EL (cell line): Measurements from ENCODE around the gene PEPD.

ENCODE experiments used
- DNase-seq: peaks from one replicate; pipeline ENCODE4 v3.0.0-alpha.2; 2016

PEPD gene

DNA sequence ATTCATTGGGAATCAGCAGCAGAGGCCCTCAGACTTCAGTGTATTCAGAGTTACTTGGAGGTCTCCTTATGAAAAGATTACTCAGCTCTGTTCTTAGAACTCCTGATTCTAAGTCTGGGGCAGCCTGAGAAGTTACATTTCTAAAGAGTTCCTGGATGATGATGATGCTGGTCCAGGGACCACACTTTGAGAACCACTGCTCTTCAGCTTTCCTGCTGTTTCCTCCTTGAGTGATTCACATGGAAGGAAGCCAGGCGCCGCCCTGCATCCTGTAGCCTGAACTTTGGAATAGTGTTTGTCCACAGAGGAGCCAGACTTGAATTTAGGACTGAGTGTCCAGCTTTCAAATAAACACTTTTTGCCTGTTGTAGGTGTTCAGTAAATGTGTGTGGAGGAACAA is 145.2 kb downstream of the PEPD start:
- peak; percentile 91 for DNase-seq

GRCh38 chr19:33375837-33376159 is 145.8 kb downstream of the PEPD start:
- peak; percentile 58 for DNase-seq

DNA sequence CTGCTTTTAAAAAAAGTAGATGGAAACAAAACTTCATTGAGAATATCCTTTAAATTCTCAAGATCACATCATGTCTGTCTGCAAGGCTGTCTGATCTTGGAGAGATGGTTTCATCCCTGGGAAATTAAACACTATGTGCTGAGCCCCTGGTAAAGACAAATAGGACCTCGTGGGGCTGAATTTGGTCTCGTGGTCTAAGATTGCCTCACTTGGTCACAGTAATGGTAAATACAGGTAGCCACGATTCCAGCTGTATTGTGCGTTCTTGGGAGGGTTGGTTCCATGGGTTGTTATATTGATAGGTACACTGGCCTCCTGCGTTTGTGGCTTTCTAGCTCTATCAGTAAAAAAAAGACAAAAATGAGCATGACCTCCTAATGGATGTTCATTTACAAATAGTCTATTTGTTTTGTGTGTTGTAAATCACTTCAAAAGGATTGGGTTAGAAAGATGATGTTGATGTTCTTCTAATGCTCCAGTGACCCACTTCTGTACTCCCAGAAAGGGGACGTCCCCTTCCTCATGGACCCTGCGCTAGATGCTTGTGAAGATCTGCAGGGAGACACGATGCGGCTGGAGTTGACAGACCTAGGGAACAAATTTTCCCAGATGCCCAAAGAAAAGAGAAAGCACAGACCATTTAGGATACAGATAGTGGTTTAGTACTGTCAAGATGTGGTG is 146.3 kb downstream of the PEPD start:
- no peak for DNase-seq

- peak; percentile 27 for DNase-seq
Measured at GRCh38 chr19:33374236-33374714, 147.3 kb downstream of the PEPD start.

GRCh38 chr19:33373453-33374235 is 147.9 kb downstream of the PEPD start, which contains the start of gene CEBPG:
TSS of gene CEBPG (plus strand) at chr19:33373709. CDS start at chr19:33379240, 5,531 bp downstream.
- peak; percentile 86 for DNase-seq

DNA sequence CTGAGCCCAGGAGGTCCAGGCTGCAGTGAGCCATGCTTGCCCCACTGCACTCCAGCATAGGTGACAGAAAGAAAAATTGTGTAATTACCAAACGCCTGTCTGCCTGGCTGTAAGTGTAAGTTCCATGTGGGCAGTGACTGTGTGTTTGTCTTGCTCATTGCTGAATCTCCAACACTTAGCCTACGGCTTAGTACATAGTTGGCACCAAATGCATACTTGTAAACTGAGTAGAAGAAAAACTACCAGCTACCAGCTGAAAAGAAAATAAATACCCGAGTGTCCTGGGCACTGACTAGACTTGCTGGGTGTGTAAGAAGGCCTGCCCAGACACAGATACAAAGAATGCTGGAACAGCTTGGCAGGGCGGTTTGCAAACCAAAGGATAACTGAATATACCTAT is 150.8 kb downstream of the PEPD start:
- no peak for DNase-seq

GRCh38 chr19:33368074-33368864 is 153.3 kb downstream of the PEPD start:
- DNase-seq: peak; percentile 63

DNA sequence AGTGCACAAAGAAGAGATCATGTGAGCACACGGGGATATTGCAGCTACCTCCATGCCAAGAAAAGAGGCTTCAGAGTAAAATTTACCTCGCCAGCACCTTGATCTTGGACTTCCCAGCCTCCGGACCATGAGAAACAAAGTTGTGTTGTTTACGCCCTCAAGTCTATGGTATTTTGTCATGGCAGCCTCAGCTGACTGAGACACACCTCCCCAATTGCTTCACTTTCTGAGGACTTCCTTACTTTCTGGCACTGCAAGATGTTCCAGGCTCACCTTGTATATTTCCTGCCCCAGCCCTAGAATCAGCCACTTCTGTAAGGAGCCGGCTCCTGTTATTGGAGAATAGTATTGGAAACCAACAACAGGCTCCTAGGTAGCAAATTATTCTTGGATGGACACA is 154.7 kb downstream of the PEPD start:
- DNase-seq: no peak

DNA sequence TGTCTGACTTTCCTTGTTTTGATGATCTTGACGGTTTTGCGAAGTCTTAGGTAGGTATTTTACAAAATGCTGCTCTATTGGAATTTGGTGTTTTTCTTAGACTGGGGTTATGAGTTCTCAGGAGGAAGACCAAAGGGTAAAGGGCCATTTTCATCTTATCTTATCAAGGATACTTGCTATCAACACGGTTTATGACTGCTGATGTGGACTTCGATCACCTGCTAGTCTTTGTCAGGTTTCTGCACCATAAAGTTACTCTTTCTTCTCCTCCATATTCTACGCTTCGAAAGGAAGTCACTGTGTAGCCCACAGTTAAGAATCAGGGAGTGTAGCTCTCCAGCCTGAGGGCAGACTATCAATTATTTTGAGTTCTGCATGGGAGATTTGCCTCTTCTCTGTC is 155.5 kb downstream of the PEPD start:
- no peak for DNase-seq

DNA sequence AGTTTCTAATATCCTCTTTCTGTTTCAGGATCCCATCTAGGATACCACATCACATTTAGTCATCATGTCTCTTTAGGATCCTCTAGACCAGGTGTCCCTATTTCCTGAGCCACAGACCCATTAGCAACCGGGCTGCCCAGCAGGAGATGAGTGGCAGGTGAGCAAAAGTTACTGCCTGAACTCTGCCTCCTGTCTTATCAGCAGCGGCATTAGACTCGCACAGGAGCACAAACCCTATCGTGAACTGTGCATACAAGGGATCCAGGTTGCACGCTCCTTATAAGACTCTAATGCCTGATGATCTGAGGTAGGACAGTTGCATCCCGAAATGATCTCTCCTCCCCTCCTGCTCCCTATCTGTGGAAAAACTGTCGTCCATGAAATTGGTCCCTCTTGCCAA is 155.9 kb downstream of the PEPD start:
- no peak for DNase-seq

GRCh38 chr19:33363476-33363875 is 158.1 kb downstream of the PEPD start:
- no peak for DNase-seq

DNA sequence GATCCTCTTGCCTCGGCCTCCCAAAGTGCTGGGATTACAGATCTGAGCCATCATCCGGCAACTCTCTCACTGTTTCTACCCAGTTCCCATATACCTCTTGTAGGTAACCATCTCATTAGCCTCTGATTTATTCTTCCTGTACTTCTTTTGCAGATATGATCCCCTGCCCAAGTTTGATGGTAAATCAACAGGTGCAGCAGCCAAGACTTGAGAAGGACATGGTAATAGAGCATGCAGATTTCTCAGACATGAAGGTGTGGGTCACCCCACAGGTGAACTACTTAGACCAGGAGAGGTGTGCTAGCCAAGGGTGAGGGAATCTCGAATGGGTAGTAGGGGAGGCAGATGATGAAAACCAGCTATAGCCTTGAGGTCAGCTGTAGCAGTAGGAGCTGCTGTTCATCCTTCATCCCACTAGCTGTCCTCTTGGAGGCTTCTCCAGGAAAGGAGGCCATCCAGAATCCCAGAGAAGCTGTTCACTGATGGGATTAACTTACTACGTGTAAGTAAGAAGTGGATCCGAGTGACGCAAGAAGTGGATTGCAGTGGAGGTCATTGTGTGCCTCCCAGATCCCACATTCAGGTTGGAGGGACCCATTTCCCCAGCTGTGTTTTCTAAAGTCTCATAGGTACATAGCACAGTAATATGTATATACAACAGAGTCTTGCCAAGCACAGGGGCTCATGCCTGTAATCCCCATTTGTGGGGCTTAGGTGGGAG is 158.9 kb downstream of the PEPD start:
- no peak for DNase-seq

- DNase-seq: no peak
Measured at GRCh38 chr19:33359581-33359980, 162.0 kb downstream of the PEPD start.

DNA sequence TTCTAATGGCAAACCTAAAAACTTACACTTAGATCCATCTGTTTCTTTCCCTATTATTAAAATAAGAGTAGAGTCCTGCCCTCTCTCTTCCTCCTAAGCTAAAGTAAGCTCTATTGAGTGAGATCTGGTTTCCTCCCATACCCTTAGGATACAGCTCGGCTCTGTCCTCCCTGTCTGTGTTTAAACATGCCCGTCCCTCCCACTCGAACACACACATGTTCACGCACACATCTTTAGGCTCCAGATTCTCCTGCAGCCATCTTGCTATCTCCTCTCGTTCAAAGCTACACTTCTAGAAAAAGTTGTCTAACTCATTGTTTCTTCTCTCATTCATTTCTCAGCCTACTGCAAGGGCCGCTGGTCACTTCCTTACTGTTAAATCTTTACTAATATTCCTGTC is 163.2 kb downstream of the PEPD start:
- no peak for DNase-seq

- no peak for DNase-seq
Measured at GRCh38 chr19:33357556-33357955, 164.0 kb downstream of the PEPD start.

DNA sequence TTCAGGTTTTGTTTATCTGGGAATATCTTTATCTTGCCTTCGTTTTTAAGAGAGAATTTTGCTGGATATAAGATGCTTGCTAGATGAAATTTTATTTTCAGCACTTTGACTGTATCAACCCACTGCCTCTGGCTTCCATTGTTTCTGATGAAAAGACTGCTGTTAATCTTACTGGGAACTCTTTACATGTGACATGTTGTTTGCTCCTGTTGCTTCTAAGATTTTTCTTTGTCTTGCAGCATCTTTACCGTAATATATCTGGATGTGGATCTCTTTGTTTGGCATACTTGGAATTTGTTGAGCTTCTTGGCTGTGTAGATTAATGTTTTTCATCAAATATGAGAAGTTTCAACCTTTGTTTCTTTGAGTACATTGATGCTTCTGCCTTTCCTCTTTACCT is 166.1 kb downstream of the PEPD start:
- no peak for DNase-seq

- peak; percentile 45 for DNase-seq
Measured at GRCh38 chr19:33350538-33351309, 170.9 kb downstream of the PEPD start.

DNA sequence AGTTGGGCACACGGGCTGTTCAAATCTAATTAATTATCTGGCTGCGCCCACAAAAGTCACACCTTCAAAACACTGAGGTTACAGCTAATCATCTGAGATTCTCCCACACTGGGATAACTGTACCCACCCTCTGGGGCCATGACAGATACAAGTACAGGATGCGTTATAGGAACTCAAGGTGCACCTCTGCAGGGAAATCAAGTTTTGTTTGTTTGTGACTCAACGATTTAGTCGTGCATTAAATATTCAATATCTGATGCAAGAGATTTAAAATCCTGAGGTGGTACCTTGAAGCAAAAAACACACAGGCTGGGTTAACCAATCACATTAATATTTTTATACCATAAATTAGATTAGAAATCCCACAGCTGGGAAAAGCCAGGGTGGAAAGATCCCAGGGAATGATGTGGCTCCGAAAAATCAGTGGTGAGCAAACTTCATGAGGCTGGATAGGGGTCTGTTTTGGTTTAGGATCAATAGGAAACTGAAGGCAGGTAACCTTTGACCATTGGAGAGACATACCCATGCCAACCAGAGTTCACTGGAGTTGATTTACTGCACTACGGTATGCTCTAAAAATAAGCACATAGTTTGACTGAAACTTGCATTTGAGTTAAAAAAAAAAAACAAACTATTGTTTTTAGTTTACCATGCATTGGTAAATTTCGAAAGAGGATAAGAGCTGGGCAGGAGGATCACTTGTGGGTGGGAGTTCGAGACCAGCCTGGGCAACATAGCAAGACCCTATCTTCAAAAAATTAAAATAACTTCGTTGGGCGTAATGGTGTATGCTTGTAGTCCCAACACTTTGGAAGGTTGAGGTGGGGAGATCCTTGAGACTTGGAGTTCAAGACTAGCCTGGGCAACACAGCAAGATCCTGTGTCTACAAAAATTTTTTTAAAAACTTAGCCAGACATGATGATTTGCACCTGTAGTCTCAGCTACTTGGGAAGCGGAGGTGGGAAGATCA is 172.0 kb downstream of the PEPD start:
- no peak for DNase-seq

DNA sequence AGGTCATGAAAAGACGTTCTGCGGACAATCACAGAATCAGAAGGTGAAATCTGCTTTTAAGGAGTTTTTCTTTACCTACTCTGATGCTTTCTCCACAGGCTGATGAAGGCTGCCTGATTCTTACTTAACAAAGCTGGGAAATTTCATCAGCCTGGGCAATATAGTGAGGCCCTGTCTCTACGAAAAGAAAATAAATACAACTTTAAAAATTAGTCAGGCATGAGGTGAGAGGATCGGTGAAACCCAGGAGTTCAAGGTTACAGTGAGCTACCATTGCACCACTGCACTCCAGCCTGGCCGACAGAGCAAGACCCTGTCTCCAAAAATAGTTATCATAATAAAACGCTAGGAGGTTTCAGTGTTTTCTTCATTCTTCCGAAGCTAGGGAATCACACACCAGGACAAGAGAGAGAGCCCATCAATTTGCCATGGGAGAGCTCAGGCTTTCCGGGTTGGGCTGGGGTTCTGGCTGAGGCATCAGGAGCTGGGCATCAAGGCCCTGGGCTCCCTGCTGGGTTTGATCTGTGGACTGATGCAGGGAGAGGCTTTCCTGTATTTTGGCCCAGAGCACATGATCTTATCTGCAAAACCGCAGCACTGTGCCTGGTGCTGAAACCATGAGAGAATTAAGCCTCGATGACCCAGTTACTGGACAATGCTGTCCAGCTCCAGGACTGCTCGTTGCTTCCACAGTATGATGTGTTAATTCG is 173.1 kb downstream of the PEPD start:
- DNase-seq: peak; percentile 17

DNA sequence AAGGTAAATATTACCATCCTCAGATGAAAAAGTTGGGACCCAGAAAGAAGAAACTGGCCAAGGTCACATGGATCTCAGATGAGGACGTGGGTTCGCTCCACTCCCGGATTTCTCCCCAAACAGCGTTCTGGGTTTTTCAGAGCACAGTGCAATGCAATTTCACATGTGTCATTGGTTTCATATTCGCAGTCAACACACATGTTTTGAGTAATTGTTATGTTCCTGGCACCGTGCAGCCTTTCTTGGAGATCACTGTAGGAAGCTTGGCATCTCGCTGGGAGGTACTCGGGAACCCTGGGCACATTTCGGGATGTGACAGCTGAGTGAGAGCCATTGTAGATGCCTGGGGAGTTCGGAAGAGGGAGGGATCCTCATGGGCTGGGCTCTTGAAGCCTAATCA is 174.3 kb downstream of the PEPD start:
- DNase-seq: no peak
